ENCODE results near the gene LRP4. TPM values are rescaled to one million over a fixed set of nuclear protein-coding genes. Genes with fewer than 3 reads are reported as not detected.

Gene LRP4
- total and polyA plus RNA-seq, 12 donors, result 6.7 to 33.2 (median 18.7) TPM

DNA sequence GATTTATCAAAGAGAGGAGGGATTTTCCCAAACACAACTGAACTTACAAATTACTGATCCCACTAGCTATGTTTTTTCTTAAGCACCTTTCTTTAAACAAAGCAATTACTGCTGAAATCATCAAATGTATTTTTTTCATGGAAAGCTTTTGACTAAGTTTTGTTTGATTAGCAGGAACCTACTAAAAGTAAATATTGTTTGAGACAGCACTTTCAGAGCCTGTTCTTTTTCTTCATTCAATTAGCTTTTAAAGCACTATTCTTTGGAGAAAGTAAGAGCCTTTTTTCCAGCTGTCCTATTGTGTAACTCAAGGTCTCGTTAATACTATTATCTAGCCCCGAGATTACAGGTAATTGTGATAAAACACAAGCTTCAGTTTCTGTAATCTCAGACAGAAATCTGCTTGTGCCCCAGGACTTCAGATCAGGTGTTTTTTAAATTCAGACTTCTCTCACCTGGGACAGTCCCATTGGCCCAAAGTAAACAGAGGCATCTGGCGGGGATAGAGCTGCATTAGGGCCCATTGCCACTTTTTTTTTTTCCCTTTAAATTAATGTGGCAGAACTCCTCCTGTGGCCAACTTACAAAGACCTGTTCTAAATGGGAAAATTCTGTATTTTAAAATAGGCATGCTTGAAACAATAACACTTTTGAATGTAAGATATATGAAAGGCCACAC, 29.2 kb upstream of the LRP4 start:
- ATAC-seq, result no peak
- Histone ChIP-seq H3K27me3 (no peaks in the 10 kb centered on the region), H3K36me3 (peaks cover 0 to 3% (median 0%) of the 10 kb centered on the region in 9 donors), H3K4me1 (no peaks in the 10 kb centered on the region), H3K27ac (no peak overlapping the region), H3K9me3 (no peaks in the 10 kb centered on the region), H3K4me3 (no peak overlapping the region)
- TF ChIP-seq, protein P1, sequence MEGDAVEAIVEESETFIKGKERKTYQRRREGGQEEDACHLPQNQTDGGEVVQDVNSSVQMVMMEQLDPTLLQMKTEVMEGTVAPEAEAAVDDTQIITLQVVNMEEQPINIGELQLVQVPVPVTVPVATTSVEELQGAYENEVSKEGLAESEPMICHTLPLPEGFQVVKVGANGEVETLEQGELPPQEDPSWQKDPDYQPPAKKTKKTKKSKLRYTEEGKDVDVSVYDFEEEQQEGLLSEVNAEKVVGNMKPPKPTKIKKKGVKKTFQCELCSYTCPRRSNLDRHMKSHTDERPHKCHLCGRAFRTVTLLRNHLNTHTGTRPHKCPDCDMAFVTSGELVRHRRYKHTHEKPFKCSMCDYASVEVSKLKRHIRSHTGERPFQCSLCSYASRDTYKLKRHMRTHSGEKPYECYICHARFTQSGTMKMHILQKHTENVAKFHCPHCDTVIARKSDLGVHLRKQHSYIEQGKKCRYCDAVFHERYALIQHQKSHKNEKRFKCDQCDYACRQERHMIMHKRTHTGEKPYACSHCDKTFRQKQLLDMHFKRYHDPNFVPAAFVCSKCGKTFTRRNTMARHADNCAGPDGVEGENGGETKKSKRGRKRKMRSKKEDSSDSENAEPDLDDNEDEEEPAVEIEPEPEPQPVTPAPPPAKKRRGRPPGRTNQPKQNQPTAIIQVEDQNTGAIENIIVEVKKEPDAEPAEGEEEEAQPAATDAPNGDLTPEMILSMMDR (IDR thresholded peaks at IDR 0.05), result no peak
- intact Hi-C loops (cut with DNase I), result no loop called here
- 80 to 81% methylated on average over 3 of the region's 3 CpGs for WGBS, 2 donors
- no peak for DNase-seq

DNA sequence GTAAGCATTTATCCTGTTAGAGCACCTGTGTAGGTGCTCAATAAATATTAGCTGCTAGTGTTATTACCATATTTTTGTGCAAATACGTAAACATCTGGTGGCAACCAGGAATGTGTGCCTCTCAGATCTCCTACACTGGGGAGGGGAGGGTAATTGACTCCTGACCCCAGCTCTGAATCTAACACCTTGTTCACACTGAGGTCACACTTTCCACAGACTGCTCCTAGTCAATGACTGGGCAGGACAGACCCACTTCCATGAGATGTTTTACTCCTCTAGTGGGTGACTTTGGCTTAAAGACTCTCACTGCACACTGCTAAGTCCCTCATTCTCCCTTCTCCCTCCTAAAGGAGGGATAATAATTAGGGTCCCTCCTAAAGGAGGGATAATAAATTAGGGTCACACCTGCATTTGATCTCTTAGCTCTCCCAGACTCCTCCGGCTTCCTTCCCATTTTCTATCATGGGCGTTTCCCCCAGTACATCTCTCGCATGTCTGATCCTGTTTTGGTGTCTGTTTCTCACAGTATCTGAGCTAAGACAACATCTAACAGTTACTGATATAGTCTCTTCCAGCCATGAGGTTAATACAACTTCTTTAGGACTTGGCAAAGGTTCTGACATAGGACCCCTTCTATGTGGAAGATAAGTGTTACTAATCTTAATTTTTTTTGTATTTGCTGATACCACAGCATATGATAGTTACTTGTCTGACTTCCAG, 26.2 kb upstream of the LRP4 start:
- no peak overlapping the region for H3K27ac ChIP-seq
- WGBS, 2 donors, result 83 to 84% methylated on average over 4 of the region's 4 CpGs
- TF ChIP-seq, protein P1 (IDR thresholded peaks at IDR 0.05), result no peak
- H3K9me3 ChIP-seq, result no peaks in the 10 kb centered on the region
- H3K27me3 ChIP-seq, result no peaks in the 10 kb centered on the region
- peaks cover 0 to 15% (median 0%) of the 10 kb centered on the region in 9 donors for H3K36me3 ChIP-seq
- intact Hi-C loops (cut with DNase I), result no loop called here
- no peak overlapping the region for H3K4me3 ChIP-seq
- H3K4me1 ChIP-seq, result no peaks in the 10 kb centered on the region
- ATAC-seq, result no peak
- DNase-seq, result no peak

DNA sequence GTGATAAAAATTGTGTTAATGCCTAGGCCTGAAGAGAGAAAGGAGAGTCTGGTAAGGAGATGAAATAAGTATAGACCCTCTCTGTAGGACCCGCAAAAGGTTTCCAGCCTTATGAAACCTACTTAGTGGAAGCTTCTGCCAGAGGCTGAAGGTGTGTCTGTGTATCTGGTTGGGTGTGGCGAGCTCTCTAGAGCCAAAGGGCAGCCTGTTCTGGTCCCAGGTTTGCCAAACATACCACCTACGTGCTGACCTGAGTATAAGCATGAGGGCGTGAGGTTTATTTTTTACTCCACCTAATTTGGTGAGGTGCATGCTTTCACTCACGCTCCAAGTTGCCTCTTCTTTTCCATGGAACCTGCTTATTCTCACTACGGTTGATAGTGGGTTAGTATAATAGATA, 23.8 kb upstream of the LRP4 start:
- Histone ChIP-seq H3K27me3 (no peaks in the 10 kb centered on the region), H3K27ac (no peak overlapping the region), H3K4me3 (no peak overlapping the region), H3K9me3 (no peaks in the 10 kb centered on the region), H3K4me1 (peaks cover 0 to 7% (median 1%) of the 10 kb centered on the region in 9 donors), H3K36me3 (peaks cover 0 to 11% (median 0%) of the 10 kb centered on the region in 9 donors)
- ATAC-seq (no peak), DNase-seq (no peak)
- TF ChIP-seq, protein P1 (IDR thresholded peaks at IDR 0.05), result no peak
- intact Hi-C loops (cut with DNase I), result no loop called here
- WGBS, 2 donors, result 96 to 97% methylated on average over 6 of the region's 6 CpGs

DNA sequence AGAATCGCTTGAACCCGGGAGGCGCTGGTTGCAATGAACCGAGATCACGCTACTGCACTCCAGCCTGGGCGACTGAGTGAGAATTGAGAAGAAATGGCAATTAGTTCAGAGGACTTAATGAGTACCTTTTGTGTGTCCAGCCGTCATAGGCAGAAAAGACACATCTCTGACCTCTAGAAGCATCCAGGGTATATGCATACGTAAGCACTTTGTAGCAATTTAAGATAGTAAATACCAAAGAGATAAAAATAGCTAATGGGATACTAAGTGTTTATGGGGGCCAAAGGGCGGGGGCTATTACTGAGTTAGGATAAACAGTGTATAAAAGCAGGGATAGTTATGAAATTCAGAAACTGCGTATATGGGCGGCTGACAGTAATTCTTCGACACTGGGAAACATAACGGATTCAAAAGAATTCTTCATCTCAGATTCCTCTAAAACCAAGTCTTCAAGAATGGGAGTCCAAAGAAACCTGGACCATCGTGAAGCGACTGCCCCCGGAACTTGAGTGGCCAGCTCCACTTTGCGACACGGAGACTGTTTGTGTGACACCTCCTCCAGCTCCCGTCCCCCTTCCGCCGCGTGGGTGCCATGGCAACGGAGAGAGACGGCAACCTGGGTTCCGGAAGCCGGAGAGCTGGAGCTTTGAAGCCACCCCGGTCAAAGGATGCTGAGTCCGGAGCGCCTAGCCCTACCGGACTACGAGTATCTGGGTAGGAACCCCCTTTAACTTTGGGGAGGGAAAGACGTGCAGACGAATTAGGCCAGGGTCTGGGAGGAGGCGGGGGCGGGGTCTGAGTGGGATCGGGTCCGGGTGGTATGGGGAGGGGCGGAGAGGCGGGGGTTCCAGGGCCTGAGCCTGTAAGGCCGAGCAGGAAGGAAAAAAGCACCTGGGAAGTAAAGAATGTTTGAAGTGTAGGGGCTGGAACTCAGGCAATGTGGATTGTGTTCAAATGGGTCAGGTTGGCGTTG, 18.1 kb upstream of the LRP4 start, which contains the start of gene CSTPP1:
Gene CSTPP1 (plus strand): TSS at position 624 of the 973 bp plus-strand sequence. CDS start 45 bp downstream, at position 669.
- TF ChIP-seq, protein P1 (IDR thresholded peaks at IDR 0.05), result no peak
- peaks cover 0 to 9% (median 0%) of the 10 kb centered on the region in 9 donors for H3K36me3 ChIP-seq
- intact Hi-C loops (cut with DNase I), result loop anchor here in 2 of 10 donors (5.0 to 10.0 kb wide), 2 partner anchors 68 to 216 kb away; no protein-coding TSS in a partner anchor
- DNase-seq (peak; percentile 92), ATAC-seq (peak; percentile 93 to 100 (median 96))
- WGBS, 2 donors, result 21% methylated on average over 41 of the region's 41 CpGs
- H3K9me3 ChIP-seq, result no peaks in the 10 kb centered on the region
- H3K4me1 ChIP-seq, result peaks cover 0 to 18% (median 10%) of the 10 kb centered on the region in 9 donors
- peak within 1 kb of the TSS; percentile 33 to 73 (median 62) for H3K4me3 ChIP-seq
- peak within 1 kb of the TSS in 7 of 10 donors; percentile 38 to 67 (median 54) for H3K27ac ChIP-seq
- peaks cover 0 to 5% (median 0%) of the 10 kb centered on the region in 7 donors for H3K27me3 ChIP-seq

Data from heart right ventricle (tissue), 16 donors.